ENCODE measurements around the gene CARS2. TPM values are rescaled to one million over a fixed set of nuclear protein-coding genes. Genes with fewer than 3 reads are reported as not detected.

Gene CARS2
- total and polyA plus RNA-seq, 2 of the 8 experiments (the other 6 are each of a cell fraction or from before 2014, with no cell fraction given) = 47.7 to 55.9 TPM

- Histone ChIP-seq H2BK15ac (ENCODE audit: low read length) (no peak overlapping the region), H3K18ac (ENCODE audit: extremely low read depth, low read length) (no peak overlapping the region), H4K5ac (ENCODE audit: insufficient read length, low read depth, low read length) (no peak overlapping the region), H2BK5ac (ENCODE audit: low read depth, low read length) (no peak overlapping the region), H3K14ac (ENCODE audit: insufficient read length) (no peak overlapping the region), H2BK120ac (replicated peaks; ENCODE audit: low read depth, low read length) (no peak overlapping the region), H2AFZ (ENCODE audit: low read length) (no peak overlapping the region), H4K20me1 (replicated peaks in 1 of 2; ENCODE audit: control insufficient read depth in 1 of 2, insufficient read depth in 2 of 2, low read length in 2 of 2) (peaks cover 2 to 3% of the 10 kb centered on the region in 2 experiments), H3K79me2 (ENCODE audit: control insufficient read depth in 1 of 2, insufficient read depth in 2 of 2, low read length in 2 of 2) (no peaks in the 10 kb centered on the region), H3K23me2 (ENCODE audit: low read depth, low read length) (no peaks in the 10 kb centered on the region), H3K4ac (replicated peaks; ENCODE audit: insufficient read length, low read depth, low read length) (no peak overlapping the region), H3K27me3 (replicated peaks in 1 of 4; ENCODE audit: control insufficient read depth in 3 of 4, extremely low read depth in 1 of 4, insufficient read depth in 3 of 4, low read length in 3 of 4) (no peaks in the 10 kb centered on the region), H2BK20ac (ENCODE audit: low read length) (no peak overlapping the region), H3K23ac (ENCODE audit: insufficient read length) (no peak overlapping the region), H3K9ac (replicated peaks in 1 of 4; ENCODE audit: extremely low read depth in 1 of 4, low read depth in 3 of 4, low read length in 3 of 4) (no peak overlapping the region), H3K27ac (ENCODE audit: low read depth, low read length) (no peak overlapping the region), H3K9me3 (ENCODE audit: insufficient read depth in 2 of 2, low read depth in 1 of 2, low read length in 1 of 2) (no peaks in the 10 kb centered on the region), H2BK12ac (ENCODE audit: low read depth, low read length) (no peak overlapping the region), H3K4me2 (ENCODE audit: insufficient read depth in 1 of 2, low read depth in 2 of 2, low read length in 2 of 2) (no peak overlapping the region), H3K4me3 (ENCODE audit: extremely low read depth in 1 of 4, insufficient read depth in 2 of 4, low read depth in 3 of 4, low read length in 4 of 4) (no peak overlapping the region), H4K8ac (ENCODE audit: extremely low read depth, insufficient read depth, low read length) (no peak overlapping the region), H3K79me1 (ENCODE audit: low read depth, low read length) (no peaks in the 10 kb centered on the region), H4K91ac (replicated peaks; ENCODE audit: insufficient read length, low read length) (no peak overlapping the region), H2AK5ac (ENCODE audit: low read depth, low read length) (no peak overlapping the region), H3K56ac (replicated peaks; ENCODE audit: insufficient read length, low read depth, low read length) (no peak overlapping the region), H3K4me1 (replicated peaks in 1 of 4; ENCODE audit: control insufficient read depth in 3 of 4, insufficient read depth in 4 of 4, low read length in 3 of 4) (no peaks in the 10 kb centered on the region), H3K36me3 (ENCODE audit: control insufficient read depth in 2 of 4, insufficient read depth in 4 of 4, low read length in 3 of 4) (peaks cover 8 to 27% (median 17%) of the 10 kb centered on the region in 4 experiments; a peak in 5 of 8 replicates)
- CTCF ChIA-PET (ENCODE audit: partially characterized antibody) = interaction anchor here (2.6 to 4.1 kb wide), 2 partner anchors 18 to 128 kb away, joined by 13 to 27 read pairs; no protein-coding TSS in a partner anchor
- POLR2A ChIA-PET (ENCODE audit: partially characterized antibody) = no interaction called here
- DNase-seq (ENCODE audit: low read depth in 1 of 2, low spot score in 2 of 2) (no peak), FAIRE-seq (no peak)
- WGBS, 2 experiments (ENCODE audit: extremely low coverage in 1 of 2, insufficient coverage in 1 of 2, insufficient read length in 1 of 2, insufficient replicate concordance in 2 of 2, low coverage in 1 of 2, low lambda C conversion rate in 2 of 2, missing lambda C conversion rate in 1 of 2) = 93% methylated on average over 11 of the region's 11 CpGs; no CpG with 5 or more reads in 1 of the 2 experiments
- no peak for TF ChIP-seq TAF7 (optimal IDR thresholded peaks at IDR 0.05; ENCODE audit: borderline replicate concordance, low read depth, low read length)
- no peak for TF ChIP-seq RAD21 (IDR thresholded peaks at IDR 0.05 in 1 of 2, conservative IDR thresholded peaks at IDR 0.05 in 1 of 2; ENCODE audit: low read depth in 2 of 2, low read length in 2 of 2)
- no peak for TF ChIP-seq CBX5 (IDR thresholded peaks at IDR 0.05; ENCODE audit: low read depth, low read length)
- no peak for TF ChIP-seq SAP30 (IDR thresholded peaks at IDR 0.05; ENCODE audit: insufficient read depth, insufficient replicate concordance, low read length)
- TF ChIP-seq YY1 (IDR thresholded peaks at IDR 0.05; ENCODE audit: low read depth, low read length) = no peak
- no peak for TF ChIP-seq EGR1 (IDR thresholded peaks at IDR 0.05; ENCODE audit: borderline replicate concordance, low read depth, low read length)
- no peak for TF ChIP-seq HDAC2 (IDR thresholded peaks at IDR 0.05; ENCODE audit: borderline replicate concordance in 1 of 2, low read depth in 2 of 2, low read length in 2 of 2)
- TF ChIP-seq TEAD4 (IDR thresholded peaks at IDR 0.05; ENCODE audit: low read depth, low read length) = no peak
- no peak for TF ChIP-seq CREB1 (IDR thresholded peaks at IDR 0.05)
- no peak for TF ChIP-seq HDAC6 (IDR thresholded peaks at IDR 0.05; ENCODE audit: low read depth, low read length)
- TF ChIP-seq RNF2 (IDR thresholded peaks at IDR 0.05; ENCODE audit: borderline replicate concordance, low read depth, low read length, missing control alignments, poor library complexity, severe bottlenecking) = no peak
- TF ChIP-seq SP4 (IDR thresholded peaks at IDR 0.05; ENCODE audit: low read length) = no peak
- TF ChIP-seq POLR2AphosphoS5 (IDR thresholded peaks at IDR 0.05; ENCODE audit: low read depth, low read length) = no peak
Observed at GRCh38 chr13:110685305-110686020, 20.5 kb downstream of the CARS2 start.

All from H1 (cell line).